Gastrocnemius medialis (tissue), 4 donors: ENCODE measurements around the gene DLX4. TPM values are rescaled to one million over a fixed set of nuclear protein-coding genes. Genes with fewer than 3 reads are reported as not detected.
A peak's percentile ranks its signal among the peaks of the same experiment; 100 is the strongest.

ENCODE experiments used
- ATAC-seq, 2 donors: fragments of 150-250 bp; one replicate each; pipeline ENCODE4 v1.9.1; 2016
- DNase-seq, 2 donors: peaks; one replicate each; pipeline ENCODE4 v3.0.0-alpha.2; 2019
- H3K27ac ChIP-seq, 4 donors: fragments of 200-600 bp; sonication (generic); 1 replicate in 1 of 4; 2 replicates in 3 of 4; pipeline ENCODE4 v1.5.1; 2016 to 2018; ENCODE audit warnings: mild to moderate bottlenecking in 2 of 4, moderate library complexity in 1 of 4
- H3K27me3 ChIP-seq, 3 donors: fragments of 200-600 bp; sonication (generic) in 2 of 3; 1 replicate in 1 of 3; 2 replicates in 2 of 3; pipeline versions ENCODE4 v1.5.1 to v1.6.0; 2016 to 2019; ENCODE audit warnings: mild to moderate bottlenecking in 1 of 3, moderate library complexity in 1 of 3
- H3K36me3 ChIP-seq, 2 donors: fragments of 200-600 bp; sonication (generic) in 1 of 2; one replicate each; pipeline ENCODE4 v1.5.1; 2017 to 2018
- H3K4me1 ChIP-seq, 2 donors: fragments of 200-600 bp; sonication (generic) in 1 of 2; one replicate each; pipeline ENCODE4 v1.5.1; 2016 to 2017; ENCODE audit warnings: mild to moderate bottlenecking in 2 of 2
- H3K4me3 ChIP-seq, 4 donors: fragments of 200-600 bp; sonication (generic) in 3 of 4; 1 replicate in 1 of 4; 2 replicates in 3 of 4; pipeline ENCODE4 v1.5.1; 2016 to 2019; ENCODE audit warnings: mild to moderate bottlenecking in 2 of 4
- H3K9me3 ChIP-seq, 3 donors: fragments of 200-600 bp; sonication (generic) in 2 of 3; 1 replicate in 1 of 3; 2 replicates in 2 of 3; pipeline ENCODE4 v1.5.1; 2016 to 2019
- POLR2A ChIP-seq, 2 donors: fragments of 450-650 bp; IDR thresholded peaks; one replicate each; pipeline ENCODE4 v1.6.1; 2017; ENCODE audit warnings: antibody characterized with exemption in 2 of 2, mild to moderate bottlenecking in 2 of 2, moderate library complexity in 2 of 2
- in situ Hi-C, 4 donors: fragments of 200-750 bp; cut with MboI; loops; one replicate each; pipeline versions ENCODE4 v1.15.0 to v1.8.0; 2017; ENCODE audit warnings: low sequenced_read_pairs in 4 of 4
- intact Hi-C: fragments of 100-400 bp; cut with DNase I; formaldehyde crosslinking; loops from one replicate; pipeline ENCODE4 v1.15.1; 2023; ENCODE audit warnings: low total_unique reads
- total RNA-seq, 4 donors: library from RNA; depleted of rRNA; stranded (reverse); fragments of >200 nt; gene quantifications; one replicate each; pipeline versions ENCODE4 v1.1.0 to v1.2.3, GENCODE V29; 2016
- TF ChIP-seq, protein P1 (sequence below), 5 experiments: fragments of 450-650 bp in 3 of 5; fragments of 200-600 bp in 2 of 5; sonication (generic) in 2 of 5; IDR thresholded peaks in 4 of 5; conservative IDR thresholded peaks in 1 of 5; 1 replicate in 4 of 5; 2 replicates in 1 of 5; pipeline ENCODE4 v1.5.1; 2016 to 2019; ENCODE audit warnings: antibody characterized with exemption in 5 of 5, mild to moderate bottlenecking in 3 of 5, moderate library complexity in 3 of 5

Gene DLX4
- total RNA-seq, 4 donors from 2014 or later: not detected

- TF ChIP-seq, protein P1, sequence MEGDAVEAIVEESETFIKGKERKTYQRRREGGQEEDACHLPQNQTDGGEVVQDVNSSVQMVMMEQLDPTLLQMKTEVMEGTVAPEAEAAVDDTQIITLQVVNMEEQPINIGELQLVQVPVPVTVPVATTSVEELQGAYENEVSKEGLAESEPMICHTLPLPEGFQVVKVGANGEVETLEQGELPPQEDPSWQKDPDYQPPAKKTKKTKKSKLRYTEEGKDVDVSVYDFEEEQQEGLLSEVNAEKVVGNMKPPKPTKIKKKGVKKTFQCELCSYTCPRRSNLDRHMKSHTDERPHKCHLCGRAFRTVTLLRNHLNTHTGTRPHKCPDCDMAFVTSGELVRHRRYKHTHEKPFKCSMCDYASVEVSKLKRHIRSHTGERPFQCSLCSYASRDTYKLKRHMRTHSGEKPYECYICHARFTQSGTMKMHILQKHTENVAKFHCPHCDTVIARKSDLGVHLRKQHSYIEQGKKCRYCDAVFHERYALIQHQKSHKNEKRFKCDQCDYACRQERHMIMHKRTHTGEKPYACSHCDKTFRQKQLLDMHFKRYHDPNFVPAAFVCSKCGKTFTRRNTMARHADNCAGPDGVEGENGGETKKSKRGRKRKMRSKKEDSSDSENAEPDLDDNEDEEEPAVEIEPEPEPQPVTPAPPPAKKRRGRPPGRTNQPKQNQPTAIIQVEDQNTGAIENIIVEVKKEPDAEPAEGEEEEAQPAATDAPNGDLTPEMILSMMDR (IDR thresholded peaks at IDR 0.05 in 4 of 5, conservative IDR thresholded peaks at IDR 0.05 in 1 of 5): no peak
- TF ChIP-seq POLR2A (IDR thresholded peaks at IDR 0.05): no peak
These were observed 44.4 kb upstream of the DLX4 start for GRCh38 chr17:49924589-49924988.

DNA sequence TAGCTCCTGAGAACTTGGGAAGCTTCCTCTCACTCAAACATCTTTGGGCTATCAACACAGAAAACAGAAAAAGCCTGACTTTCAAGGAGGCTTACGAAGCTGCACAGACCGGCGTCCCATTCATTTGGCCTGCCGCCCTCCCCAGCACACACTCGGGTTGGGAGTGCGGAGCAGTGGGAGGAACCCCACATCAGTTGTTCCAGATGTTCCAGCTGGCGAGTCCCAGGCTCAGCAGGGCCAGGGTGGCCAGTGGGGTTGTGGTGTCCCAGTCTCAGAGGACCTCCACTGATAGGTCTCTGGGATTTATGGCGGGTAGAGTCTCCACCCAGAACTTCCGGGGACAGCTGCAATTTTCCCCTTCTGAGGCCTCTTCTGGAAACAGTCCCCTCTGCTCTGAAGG lies 43.1 kb upstream of the DLX4 start:
- Histone ChIP-seq H3K4me3 (no peak overlapping the region), H3K4me1 (no peaks in the 10 kb centered on the region), H3K27me3 (peaks cover 0 to 12% (median 0%) of the 10 kb centered on the region in 3 donors), H3K9me3 (no peaks in the 10 kb centered on the region), H3K27ac (no peak overlapping the region), H3K36me3 (no peaks in the 10 kb centered on the region)
- TF ChIP-seq, protein P1 (IDR thresholded peaks at IDR 0.05 in 4 of 5, conservative IDR thresholded peaks at IDR 0.05 in 1 of 5): no peak
- no peak for TF ChIP-seq POLR2A (IDR thresholded peaks at IDR 0.05)
- intact Hi-C loops: no loop called here
- ATAC-seq (no peak), DNase-seq (peak in 1 of 2 donors; percentile 23)
- in situ Hi-C loops: no loop called here

More at GRCh38 chr17:49924589-49924988, 44.4 kb upstream of the DLX4 start:
- H3K27ac ChIP-seq: no peak overlapping the region
- no peak for DNase-seq
- in situ Hi-C loops: no loop called here
- no peaks in the 10 kb centered on the region for H3K4me1 ChIP-seq
- H3K27me3 ChIP-seq: peaks cover 0 to 12% (median 0%) of the 10 kb centered on the region in 3 donors
- no peaks in the 10 kb centered on the region for H3K9me3 ChIP-seq
- intact Hi-C loops: no loop called here
- no peaks in the 10 kb centered on the region for H3K36me3 ChIP-seq
- H3K4me3 ChIP-seq: no peak overlapping the region
- ATAC-seq: no peak

- TF ChIP-seq, protein P1 (IDR thresholded peaks at IDR 0.05 in 4 of 5, conservative IDR thresholded peaks at IDR 0.05 in 1 of 5): no peak
- no peak for TF ChIP-seq POLR2A (IDR thresholded peaks at IDR 0.05)
These were observed 42.1 kb upstream of the DLX4 start for GRCh38 chr17:49926886-49927285.

GRCh38 chr17:49928126-49928800 lies 40.7 kb upstream of the DLX4 start:
- Histone ChIP-seq H3K9me3 (no peaks in the 10 kb centered on the region), H3K27me3 (peaks cover 0 to 18% (median 5%) of the 10 kb centered on the region in 3 donors), H3K4me3 (no peak overlapping the region), H3K36me3 (no peaks in the 10 kb centered on the region), H3K4me1 (no peaks in the 10 kb centered on the region), H3K27ac (no peak overlapping the region)
- ATAC-seq (no peak), DNase-seq (no peak)
- intact Hi-C loops: no loop called here
- TF ChIP-seq, protein P1 (IDR thresholded peaks at IDR 0.05 in 4 of 5, conservative IDR thresholded peaks at IDR 0.05 in 1 of 5): no peak
- no peak for TF ChIP-seq POLR2A (IDR thresholded peaks at IDR 0.05)
- in situ Hi-C loops: no loop called here

More at GRCh38 chr17:49926886-49927285, 42.1 kb upstream of the DLX4 start:
- Histone ChIP-seq H3K36me3 (no peaks in the 10 kb centered on the region), H3K4me3 (no peak overlapping the region), H3K4me1 (no peaks in the 10 kb centered on the region), H3K9me3 (no peaks in the 10 kb centered on the region), H3K27ac (no peak overlapping the region), H3K27me3 (peaks cover 0 to 15% (median 2%) of the 10 kb centered on the region in 3 donors)
- intact Hi-C loops (no loop called here), in situ Hi-C loops (no loop called here)
- ATAC-seq (no peak), DNase-seq (peak in 1 of 2 donors; percentile 39)
